DND-41 (cell line): ENCODE measurements around the gene PUS3.

ENCODE experiments used
- CTCF ChIP-seq: IDR thresholded peaks from 2 replicates; pipeline ENCODE4 v1.5.1; 2012; ENCODE audit warnings: borderline replicate concordance, low read length, moderate library complexity, mild to moderate bottlenecking; ENCODE audit not compliant: poor library complexity, severe bottlenecking; ENCODE audit errors: extremely low read depth
- EZH2 ChIP-seq: IDR thresholded peaks from 3 replicates; pipeline ENCODE4 v1.6.1; 2012; ENCODE audit warnings: borderline replicate concordance, low read depth, mild to moderate bottlenecking, moderate library complexity, low read length, inconsistent platforms; ENCODE audit not compliant: severe bottlenecking

- TF ChIP-seq EZH2 (no peak), CTCF (no peak)
These were observed 46.5 kb upstream of the PUS3 start for GRCh38 chr11:125949271-125950177.
